AG04449 (cell line): Measurements from ENCODE around the gene CCDC33.

Experiments
- CTCF ChIA-PET: fragments of 350-600 bp; formaldehyde crosslinking; extraction: SDS; loops from one replicate; lab custom pipeline; 2021; ENCODE audit warnings: antibody characterized with exemption; lab: Yijun Ruan, JAX
- POLR2A ChIA-PET: fragments of 400-600, 350-600 bp; formaldehyde crosslinking; extraction: SDS; loops from one replicate; lab custom pipeline; 2020; ENCODE audit warnings: antibody characterized with exemption, inconsistent platforms; lab: Yijun Ruan, JAX
- DNase-seq: peaks from one replicate; pipeline ENCODE4 v3.0.0-alpha.2; 2010; ENCODE audit warnings: low read depth, low spot score
- H3K4me3 ChIP-seq: 2 replicates; pipeline ENCODE4 v1.5.1; 2011; ENCODE audit warnings: low read depth, mild to moderate bottlenecking, control low read depth, low read length
- CTCF ChIP-seq: IDR thresholded peaks from one replicate; pipeline ENCODE4 v1.5.1; 2011; ENCODE audit warnings: mild to moderate bottlenecking, moderate library complexity, low read length, control low read depth, inconsistent platforms; ENCODE audit not compliant: insufficient read depth; ENCODE audit errors: missing control alignments

The CCDC33 gene

DNA sequence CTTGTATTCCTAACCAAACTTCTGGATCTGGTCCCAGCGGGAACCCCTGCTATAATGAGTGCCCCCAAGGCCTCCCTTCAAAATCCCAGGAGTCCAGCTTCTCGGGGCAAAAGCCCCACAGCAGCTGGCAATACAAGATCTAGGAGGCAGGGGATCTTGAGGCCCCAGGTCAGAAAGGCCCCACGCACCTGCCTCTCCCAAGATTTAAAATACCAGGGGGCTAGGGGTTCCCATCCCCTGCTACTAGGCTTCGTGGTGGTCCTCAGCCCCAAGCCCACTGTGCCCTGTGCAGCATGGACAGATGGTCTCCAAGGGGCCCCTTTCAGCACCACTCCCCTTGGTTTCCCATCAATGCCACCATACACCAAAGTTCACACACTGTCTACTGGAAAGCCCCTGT is 147.2 kb downstream of the CCDC33 start:
- DNase-seq: no peak
- H3K4me3 ChIP-seq: no peak overlapping the region
- TF ChIP-seq CTCF: no peak
- CTCF ChIA-PET: interaction anchor here (1.5 to 32.0 kb wide), 14 partner anchors 7 to 249 kb away, joined by 6 to 1700 read pairs (median 20); partner anchors contain the start of genes ARID3B, SEMA7A and UBL7
- POLR2A ChIA-PET: interaction anchor here (1.0 to 1.6 kb wide), 2 partner anchors 14 to 232 kb away, joined by 3 read pairs; partner anchors contain the start of gene CLK3

GRCh38 chr15:74383695-74384565 is 147.8 kb downstream of the CCDC33 start:
- no peak overlapping the region for H3K4me3 ChIP-seq
- TF ChIP-seq CTCF: no peak
- ChIA-PET POLR2A (interaction anchor here (1.0 to 1.6 kb wide), 3 partner anchors 23 to 233 kb away, joined by 3 to 4 read pairs (median 3); partner anchors contain the start of gene CLK3), CTCF (interaction anchor here (1.2 to 32.0 kb wide), 16 partner anchors 8 to 385 kb away, joined by 3 to 1700 read pairs (median 12); partner anchors contain the start of genes ARID3B, SEMA7A and UBL7)
- DNase-seq: no peak

- POLR2A ChIA-PET: interaction anchor here (1.0 to 1.6 kb wide), 5 partner anchors 19 to 232 kb away, joined by 3 to 6 read pairs (median 4); partner anchors contain the start of genes CLK3 and SEMA7A
- no peak for TF ChIP-seq CTCF
- CTCF ChIA-PET: interaction anchor here (1.1 to 32.0 kb wide), 15 partner anchors 8 to 384 kb away, joined by 3 to 1700 read pairs (median 11); partner anchors contain the start of genes SEMA7A and UBL7
These were observed 148.4 kb downstream of the CCDC33 start for GRCh38 chr15:74384566-74384880.

DNA sequence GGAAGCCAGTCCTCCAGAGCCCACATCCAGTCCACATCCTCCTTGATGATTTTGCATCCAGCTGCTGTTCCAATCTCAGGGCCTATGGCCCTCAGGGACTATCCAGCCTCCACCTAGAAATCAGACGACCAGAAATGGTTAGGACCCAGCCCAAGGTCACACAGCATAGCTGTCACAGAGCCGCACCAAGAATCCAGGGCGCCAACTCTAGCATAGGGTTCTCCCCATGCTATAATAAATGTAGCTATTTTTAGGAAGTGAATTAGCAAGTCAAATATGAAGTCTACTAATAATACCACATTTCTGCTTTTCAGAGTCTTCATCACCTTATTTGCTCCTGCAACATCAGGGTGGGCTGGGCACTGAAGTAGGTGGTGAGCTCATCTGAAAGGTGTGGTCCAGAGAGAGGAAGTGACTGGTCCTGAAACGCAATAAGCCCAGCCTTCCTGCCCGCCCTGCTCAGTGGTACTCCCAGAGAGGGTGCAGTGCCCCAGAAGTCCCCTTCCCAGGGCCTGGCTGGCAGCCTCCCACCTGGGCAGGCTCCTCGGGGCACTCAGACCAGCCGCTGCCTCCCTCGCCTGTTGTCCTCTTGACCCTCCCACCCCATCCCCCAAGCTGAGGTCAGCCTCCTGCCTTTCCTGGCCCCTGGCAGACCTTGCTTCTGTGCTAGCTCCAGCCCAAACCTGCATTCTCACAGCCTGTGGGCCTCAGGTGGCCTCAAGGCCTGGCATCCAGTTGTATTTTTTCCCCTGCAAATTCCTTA is 148.9 kb downstream of the CCDC33 start:
- CTCF ChIA-PET: interaction anchor here (0.6 to 32.0 kb wide), 15 partner anchors 8 to 384 kb away, joined by 3 to 1700 read pairs (median 9); partner anchors contain the start of genes SEMA7A and UBL7
- POLR2A ChIA-PET: interaction anchor here (0.7 to 1.6 kb wide), 5 partner anchors 12 to 232 kb away, joined by 3 to 6 read pairs (median 4); partner anchors contain the start of gene SEMA7A

More at GRCh38 chr15:74384566-74384880, 148.4 kb downstream of the CCDC33 start:
- no peak overlapping the region for H3K4me3 ChIP-seq
- no peak for DNase-seq

GRCh38 chr15:74385733-74386132 is 149.6 kb downstream of the CCDC33 start:
- POLR2A ChIA-PET: interaction anchor here (0.7 to 1.5 kb wide), 3 partner anchors 11 to 48 kb away, joined by 4 to 6 read pairs (median 5); partner anchors contain the start of gene SEMA7A
- no peak for DNase-seq
- no peak overlapping the region for H3K4me3 ChIP-seq
- CTCF ChIA-PET: interaction anchor here (0.6 to 32.0 kb wide), 10 partner anchors 9 to 246 kb away, joined by 3 to 1700 read pairs (median 12); partner anchors contain the start of genes SEMA7A and UBL7
- no peak for TF ChIP-seq CTCF

More for the DNA sequence above, 148.9 kb downstream of the CCDC33 start:
- TF ChIP-seq CTCF: no peak
- H3K4me3 ChIP-seq: no peak overlapping the region
- DNase-seq: no peak
